Pancreas (tissue), 10 donors: ENCODE measurements around the gene FAM131A. TPM values are rescaled to one million over a fixed set of nuclear protein-coding genes. Genes with fewer than 3 reads are reported as not detected.

Experiments used
- ATAC-seq, 4 donors: fragments of 200-7000 bp; cut with Tn5 transposase; one replicate each; pipeline versions ENCODE4 v1.8.0 to v1.9.1; 2020; ENCODE audit warnings: mild to moderate bottlenecking in 4 of 4, moderate library complexity in 4 of 4
- DNase-seq, 6 donors: peaks; one replicate each; pipeline ENCODE4 v3.0.0-alpha.2; 2020
- FAIRE-seq: peaks from 2 replicates; lab custom pipeline; 2012; peaks lifted over from hg19 to GRCh38; lab: Jason Lieb, UNC
- H3K27ac ChIP-seq, 4 donors: fragments of 200-600 bp; sonication (generic); 1 replicate in 3 of 4; 2 replicates in 1 of 4; pipeline versions ENCODE4 v1.5.0 to v1.8.0; 2020
- H3K27me3 ChIP-seq, 4 donors: fragments of 200-600 bp; one replicate each; pipeline ENCODE4 v1.8.0; 2021
- H3K36me3 ChIP-seq, 3 donors: fragments of 200-600 bp; sonication (generic) in 1 of 3; one replicate each; pipeline versions ENCODE4 v1.5.0 to v1.8.0; 2020 to 2021
- H3K4me1 ChIP-seq, 3 donors: fragments of 200-600 bp; one replicate each; pipeline ENCODE4 v1.8.0; 2021
- H3K4me3 ChIP-seq, 4 donors: fragments of 200-600 bp; sonication (generic) in 2 of 4; one replicate each; pipeline versions ENCODE4 v1.5.0 to v1.8.0; 2020 to 2021
- H3K9me3 ChIP-seq, 4 donors: fragments of 200-600 bp; one replicate each; pipeline ENCODE4 v1.8.0; 2021
- WGBS, 2 donors: extraction: QIAGEN DNeasy Blood & Tissue Kit; methylation state at CpG; one replicate each; pipeline ENCODE4 v1.1.7; 2013; 5-methylcytosine and 5-hydroxymethylcytosine counted together
- intact Hi-C, 3 donors: fragments of 100-400 bp; cut with DNase I; formaldehyde crosslinking; loops; one replicate each; pipeline versions ENCODE4 v1.11.1 to v1.14.2; 2022
- polyA plus RNA-seq, 2 donors: library from polyadenylated mRNA; stranded (reverse); fragments of 200-250 nt; gene quantifications; one replicate each; pipeline ENCODE4 v1.2.3, GENCODE V29; 2013
- total RNA-seq, 6 donors: library from RNA; stranded (reverse); fragmentation: NEBNext Ultra II Directional in 4 of 6; extraction: Animal tissue kit (Norgen Biotek cat#: 25700) in 4 of 6; gene quantifications; one replicate each; pipeline versions ENCODE4 v1.2.1 to v1.2.4, GENCODE V29; 2021 to 2023
- TF ChIP-seq, protein P1 (sequence below), 4 donors: fragments of 200-600 bp; sonication (generic) in 3 of 4; IDR thresholded peaks; one replicate each; pipeline versions ENCODE4 v1.5.0 to v1.8.0; 2021; ENCODE audit warnings: antibody characterized with exemption in 4 of 4
- donor health status: healthy with polysubstance abuse.
- donor health status: DM: no; HTN: no; CAD: no; lungs with moderate emphysema.
- donor health status: DM: no; HTN: no; CAD: no.
- donor health status: control.
- donor health status: control.
- donor health status: Bipolar disorder and iron deficiency.
- donor health status: DM: yes; HTN: yes; CAD: no.
- donor health status: DM: no; HTN: no; CAD: no.
- donor health status: DM: no; HTN: no; CAD: no.
- donor health status: DM: yes; HTN: yes; CAD: no.

FAM131A gene
- total and polyA plus RNA-seq, 8 donors: 4.0 to 22.5 (median 7.9) TPM

DNA sequence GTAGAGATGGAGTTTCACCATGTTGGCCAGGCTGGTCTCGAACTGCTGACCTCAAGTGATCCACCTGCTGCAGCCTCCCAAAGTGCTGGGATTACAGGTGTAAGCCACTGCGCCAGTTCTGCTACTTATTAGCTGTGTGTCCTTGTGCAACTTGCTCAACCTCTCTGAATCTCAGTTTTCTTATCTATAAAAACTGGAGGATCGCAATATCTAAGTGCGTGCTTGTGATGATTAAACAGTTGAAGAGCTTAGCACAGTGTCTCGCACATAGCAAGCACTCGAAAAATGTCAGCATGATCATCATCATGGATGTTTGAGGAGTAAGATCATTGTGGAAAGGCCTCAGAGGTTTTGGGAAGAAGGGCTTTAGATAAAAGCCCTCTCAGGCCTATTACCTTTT, 13.2 kb downstream of the FAM131A start:
- Histone ChIP-seq H3K4me3 (no peak overlapping the region), H3K4me1 (peaks cover 0 to 16% (median 5%) of the 10 kb centered on the region in 3 donors), H3K27ac (no peak overlapping the region), H3K36me3 (no peaks in the 10 kb centered on the region), H3K27me3 (no peaks in the 10 kb centered on the region), H3K9me3 (no peaks in the 10 kb centered on the region)
- DNase-seq: no peak
- WGBS, 2 donors: 91 to 92% methylated on average over 6 of the region's 6 CpGs
- TF ChIP-seq, protein P1, sequence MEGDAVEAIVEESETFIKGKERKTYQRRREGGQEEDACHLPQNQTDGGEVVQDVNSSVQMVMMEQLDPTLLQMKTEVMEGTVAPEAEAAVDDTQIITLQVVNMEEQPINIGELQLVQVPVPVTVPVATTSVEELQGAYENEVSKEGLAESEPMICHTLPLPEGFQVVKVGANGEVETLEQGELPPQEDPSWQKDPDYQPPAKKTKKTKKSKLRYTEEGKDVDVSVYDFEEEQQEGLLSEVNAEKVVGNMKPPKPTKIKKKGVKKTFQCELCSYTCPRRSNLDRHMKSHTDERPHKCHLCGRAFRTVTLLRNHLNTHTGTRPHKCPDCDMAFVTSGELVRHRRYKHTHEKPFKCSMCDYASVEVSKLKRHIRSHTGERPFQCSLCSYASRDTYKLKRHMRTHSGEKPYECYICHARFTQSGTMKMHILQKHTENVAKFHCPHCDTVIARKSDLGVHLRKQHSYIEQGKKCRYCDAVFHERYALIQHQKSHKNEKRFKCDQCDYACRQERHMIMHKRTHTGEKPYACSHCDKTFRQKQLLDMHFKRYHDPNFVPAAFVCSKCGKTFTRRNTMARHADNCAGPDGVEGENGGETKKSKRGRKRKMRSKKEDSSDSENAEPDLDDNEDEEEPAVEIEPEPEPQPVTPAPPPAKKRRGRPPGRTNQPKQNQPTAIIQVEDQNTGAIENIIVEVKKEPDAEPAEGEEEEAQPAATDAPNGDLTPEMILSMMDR (IDR thresholded peaks at IDR 0.05): no peak
- no peak for FAIRE-seq
- intact Hi-C loops: no loop called here
- ATAC-seq: no peak

DNA sequence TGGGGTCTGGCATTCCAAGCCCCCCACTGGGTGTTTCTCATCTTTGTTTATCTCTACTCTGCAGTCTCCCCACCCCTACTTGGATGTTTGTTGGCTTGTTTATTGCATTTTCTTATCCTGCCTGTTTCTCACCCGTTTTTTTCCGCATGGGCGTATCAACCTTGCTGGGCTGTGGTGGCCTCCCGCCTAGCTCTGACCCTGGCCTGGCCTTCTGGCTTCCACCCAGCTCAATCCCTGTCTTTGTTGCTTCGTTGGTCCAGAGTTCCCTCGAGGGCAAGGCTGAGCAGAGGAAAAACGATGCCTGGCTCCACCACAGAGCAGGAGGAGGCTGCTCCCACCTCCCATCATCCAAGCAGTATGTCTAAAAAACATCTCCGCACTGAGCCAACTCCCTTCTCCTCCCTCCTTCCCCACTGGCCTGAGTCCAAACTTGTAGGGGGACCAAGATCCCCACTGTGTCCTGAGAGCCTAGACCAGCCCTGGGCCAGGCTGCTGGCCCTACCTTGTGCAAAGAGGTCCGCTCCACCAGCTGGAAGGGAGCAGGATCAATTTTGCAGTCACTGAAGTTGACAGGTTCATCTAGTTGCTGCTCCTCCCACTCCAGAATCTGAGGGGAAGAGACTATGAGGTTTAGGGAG, 14.2 kb downstream of the FAM131A start:
- peaks cover 0 to 16% (median 5%) of the 10 kb centered on the region in 3 donors for H3K4me1 ChIP-seq
- intact Hi-C loops: no loop called here
- no peaks in the 10 kb centered on the region for H3K9me3 ChIP-seq
- 40 to 41% methylated on average over 9 of the region's 9 CpGs for WGBS, 2 donors
- peak in 1 of 6 donors; percentile 50 for DNase-seq
- H3K36me3 ChIP-seq: no peaks in the 10 kb centered on the region
- no peaks in the 10 kb centered on the region for H3K27me3 ChIP-seq
- ATAC-seq: peak in 1 of 4 donors; percentile 2
- peak overlapping the region in 3 of 4 donors; percentile 28 to 72 (median 62) for H3K27ac ChIP-seq
- FAIRE-seq: no peak
- H3K4me3 ChIP-seq: no peak overlapping the region
- TF ChIP-seq, protein P1 (IDR thresholded peaks at IDR 0.05): no peak

DNA sequence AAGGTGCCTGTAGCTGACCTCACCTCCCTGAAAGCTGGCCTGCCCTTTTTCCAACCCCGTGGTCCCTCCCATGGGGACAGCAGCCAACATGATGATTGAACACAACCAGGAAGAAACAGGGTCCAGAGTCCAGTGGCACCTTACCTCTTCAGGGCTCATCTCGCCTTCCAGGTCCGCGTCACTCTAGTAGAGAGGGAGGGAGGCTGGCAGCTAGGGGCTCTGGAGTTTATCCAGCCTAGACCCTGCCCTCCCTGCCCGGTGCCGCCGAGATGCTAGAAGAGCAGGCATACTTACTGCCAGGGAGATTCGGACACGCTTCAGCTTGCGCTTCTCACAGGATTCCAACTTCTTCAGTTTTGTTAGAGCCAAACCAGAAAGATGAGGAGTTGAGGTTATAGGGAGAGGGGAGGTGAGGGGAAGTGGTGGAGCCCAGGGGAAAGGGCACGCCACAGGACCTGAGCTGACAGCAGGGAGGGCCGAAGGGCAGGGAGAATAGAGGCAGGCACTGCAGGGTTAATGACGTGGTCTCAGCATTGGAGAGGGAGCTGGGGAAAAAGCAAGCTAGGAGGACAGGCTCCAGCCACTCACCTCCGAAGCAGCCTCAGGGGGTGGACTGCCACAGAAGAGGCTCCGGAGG, 14.9 kb downstream of the FAM131A start:
- Histone ChIP-seq H3K9me3 (no peaks in the 10 kb centered on the region), H3K27me3 (no peaks in the 10 kb centered on the region), H3K4me3 (no peak overlapping the region), H3K36me3 (no peaks in the 10 kb centered on the region), H3K4me1 (peaks cover 0 to 16% (median 5%) of the 10 kb centered on the region in 3 donors), H3K27ac (peak overlapping the region; percentile 12 to 72 (median 45))
- TF ChIP-seq, protein P1 (IDR thresholded peaks at IDR 0.05): no peak
- FAIRE-seq (no peak), ATAC-seq (peak; percentile 80 to 90 (median 84)), DNase-seq (peak in 5 of 6 donors; percentile 74 to 81 (median 79))
- WGBS, 2 donors: 43 to 48% methylated on average over 15 of the region's 15 CpGs
- intact Hi-C loops: no loop called here

DNA sequence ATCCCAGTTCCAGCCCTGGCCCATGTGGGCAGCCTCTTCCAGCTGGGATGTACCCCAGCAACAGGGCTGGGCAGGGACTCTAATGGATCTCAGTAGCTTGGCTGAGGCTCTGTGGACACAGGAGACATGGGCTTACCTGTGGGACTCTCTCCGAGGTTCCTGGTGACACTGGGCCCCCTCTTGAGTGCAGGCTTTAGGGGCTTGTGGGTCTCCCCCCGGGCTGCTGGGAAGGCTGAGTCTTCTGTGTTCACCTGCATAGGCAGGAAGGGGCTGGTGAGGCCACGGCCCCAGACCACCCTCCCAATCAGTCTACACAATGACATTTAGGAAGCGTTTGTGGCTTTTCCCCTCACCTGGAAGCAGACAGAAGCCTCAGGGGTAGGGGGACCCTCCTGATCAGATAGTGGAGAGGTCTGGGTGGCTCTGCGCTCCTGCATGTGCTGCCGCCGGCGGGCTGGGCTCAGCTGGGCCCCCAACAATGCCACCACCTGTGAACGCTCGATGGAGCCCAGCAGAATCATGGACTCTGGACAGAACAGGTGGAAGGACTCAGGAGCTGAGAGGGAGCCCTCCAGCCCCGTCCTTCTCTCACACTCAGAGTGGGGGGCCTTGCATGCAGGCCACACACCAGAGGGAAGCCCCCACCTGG, 15.6 kb downstream of the FAM131A start:
- Histone ChIP-seq H3K36me3 (no peaks in the 10 kb centered on the region), H3K4me3 (no peak overlapping the region), H3K27ac (peak overlapping the region; percentile 12 to 72 (median 36)), H3K9me3 (no peaks in the 10 kb centered on the region), H3K4me1 (peaks cover 0 to 16% (median 5%) of the 10 kb centered on the region in 3 donors), H3K27me3 (no peaks in the 10 kb centered on the region)
- DNase-seq (peak in 1 of 6 donors; percentile 36), FAIRE-seq (no peak), ATAC-seq (no peak)
- intact Hi-C loops: no loop called here
- TF ChIP-seq, protein P1 (IDR thresholded peaks at IDR 0.05): no peak
- WGBS, 2 donors: 83 to 87% methylated on average over 10 to 11 of the region's 11 CpGs
